Measurements from ENCODE around the gene COX4I1. TPM values are rescaled to one million over a fixed set of nuclear protein-coding genes. Genes with fewer than 3 reads are reported as not detected.

Gene COX4I1
- total RNA-seq, 2 donors from 2014 or later: 436 to 471 TPM

DNA sequence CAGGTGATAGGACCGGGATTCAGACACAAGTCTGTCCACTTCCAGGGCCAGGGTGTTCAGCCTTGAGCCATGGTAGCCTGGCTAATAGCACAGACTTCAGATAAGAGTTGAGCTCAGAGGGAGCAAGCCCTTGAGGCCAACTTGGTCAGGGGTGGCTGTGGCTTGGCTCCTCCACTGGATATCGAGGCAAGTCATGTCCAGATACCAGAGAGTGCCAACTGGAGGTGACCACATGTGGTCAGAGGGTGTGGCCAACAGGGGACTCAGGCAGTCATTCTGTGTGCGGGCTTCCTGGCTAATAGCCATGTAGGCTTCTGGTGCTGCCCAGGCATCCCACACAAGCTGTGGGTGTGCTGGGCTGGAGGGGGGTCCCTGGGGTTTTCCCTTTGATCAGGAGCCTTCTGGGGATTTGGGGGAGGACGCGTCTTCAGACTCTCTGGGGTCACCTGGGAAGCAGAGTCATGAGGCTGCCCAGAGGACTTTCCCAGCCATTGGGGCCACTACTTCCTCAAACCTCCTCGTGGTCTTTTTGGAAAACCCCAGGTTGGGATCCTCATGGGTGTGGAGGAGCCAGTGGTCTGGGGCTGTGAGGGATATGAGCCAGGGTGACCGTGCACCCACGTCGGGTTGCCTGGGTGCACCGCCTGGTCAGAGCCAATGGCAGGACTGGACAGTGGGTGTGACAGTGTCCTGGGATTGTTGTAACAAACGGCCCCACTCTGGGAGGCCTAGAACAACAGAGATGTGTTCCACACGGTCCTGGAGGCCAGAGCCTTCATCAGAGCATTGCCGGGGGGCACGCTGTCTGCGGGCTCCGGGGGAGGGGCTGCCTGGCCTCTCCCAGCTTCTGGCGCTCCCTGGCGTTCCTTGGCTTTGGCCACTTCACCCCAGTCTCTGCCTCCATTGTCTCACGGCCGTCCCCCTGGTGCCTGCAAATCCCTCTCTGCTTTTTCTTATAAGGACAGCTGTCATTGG lies 25.0 kb downstream of the COX4I1 start:
- TF ChIP-seq, protein P1, sequence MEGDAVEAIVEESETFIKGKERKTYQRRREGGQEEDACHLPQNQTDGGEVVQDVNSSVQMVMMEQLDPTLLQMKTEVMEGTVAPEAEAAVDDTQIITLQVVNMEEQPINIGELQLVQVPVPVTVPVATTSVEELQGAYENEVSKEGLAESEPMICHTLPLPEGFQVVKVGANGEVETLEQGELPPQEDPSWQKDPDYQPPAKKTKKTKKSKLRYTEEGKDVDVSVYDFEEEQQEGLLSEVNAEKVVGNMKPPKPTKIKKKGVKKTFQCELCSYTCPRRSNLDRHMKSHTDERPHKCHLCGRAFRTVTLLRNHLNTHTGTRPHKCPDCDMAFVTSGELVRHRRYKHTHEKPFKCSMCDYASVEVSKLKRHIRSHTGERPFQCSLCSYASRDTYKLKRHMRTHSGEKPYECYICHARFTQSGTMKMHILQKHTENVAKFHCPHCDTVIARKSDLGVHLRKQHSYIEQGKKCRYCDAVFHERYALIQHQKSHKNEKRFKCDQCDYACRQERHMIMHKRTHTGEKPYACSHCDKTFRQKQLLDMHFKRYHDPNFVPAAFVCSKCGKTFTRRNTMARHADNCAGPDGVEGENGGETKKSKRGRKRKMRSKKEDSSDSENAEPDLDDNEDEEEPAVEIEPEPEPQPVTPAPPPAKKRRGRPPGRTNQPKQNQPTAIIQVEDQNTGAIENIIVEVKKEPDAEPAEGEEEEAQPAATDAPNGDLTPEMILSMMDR (conservative IDR thresholded peaks at IDR 0.05): no peak

DNA sequence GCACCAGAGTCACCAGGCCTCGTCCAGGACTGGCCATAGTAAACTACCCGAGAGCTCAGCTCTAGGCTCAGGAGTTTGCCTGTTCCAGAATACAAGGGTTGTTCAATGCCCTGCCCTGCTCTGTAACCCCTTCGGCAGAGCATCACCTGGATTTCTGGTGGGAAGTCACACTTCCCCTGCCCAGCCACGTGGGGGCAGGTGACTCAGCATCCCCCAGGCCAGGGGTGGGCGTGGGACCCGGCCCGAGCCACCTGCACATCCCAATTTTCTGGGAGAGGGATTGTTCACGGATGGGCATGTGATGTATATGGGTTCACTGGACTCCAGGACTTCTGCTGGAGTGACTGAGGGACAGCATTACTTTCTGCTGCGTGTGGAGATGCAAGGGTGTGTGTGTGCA lies 25.8 kb downstream of the COX4I1 start:
- Histone ChIP-seq H3K27ac (ENCODE audit: low read depth, low read length) (no peak overlapping the region), H3K9ac (ENCODE audit: extremely low read depth, low read length, poor library complexity, severe bottlenecking) (no peak overlapping the region), H3K27me3 (ENCODE audit: control insufficient read depth, insufficient read depth, low read length, poor library complexity, severe bottlenecking) (peaks cover 9% of the 10 kb centered on the region), H3K9me3 (ENCODE audit: control insufficient read depth, low read length) (no peaks in the 10 kb centered on the region), H3K4me3 (ENCODE audit: low read length) (no peak overlapping the region), H3K4me1 (ENCODE audit: control insufficient read depth, insufficient read depth, low read length) (no peaks in the 10 kb centered on the region), H3K36me3 (ENCODE audit: control insufficient read depth, insufficient read depth, low read length) (no peaks in the 10 kb centered on the region)
- Mint-ChIP-seq H3K4me1 (no peaks in the 10 kb centered on the region), H3K9me3 (no peaks in the 10 kb centered on the region), H3K36me3 (ENCODE audit: low read depth) (no peaks in the 10 kb centered on the region), H3K27me3 (ENCODE audit: insufficient read depth) (peaks cover 10% of the 10 kb centered on the region), H3K27ac (no peak overlapping the region), H3K4me3 (no peak overlapping the region)
- 82 to 91% methylated on average over 6 to 9 of the region's 9 CpGs for WGBS, 2 experiments (ENCODE audit: insufficient coverage in 1 of 2, insufficient read length in 1 of 2)
- peak; percentile 61 for DNase-seq
- TF ChIP-seq, protein P1 (conservative IDR thresholded peaks at IDR 0.05): peak; percentile 69

More for the DNA sequence above, 25.0 kb downstream of the COX4I1 start:
- Mint-ChIP-seq H3K27ac (no peak overlapping the region), H3K36me3 (ENCODE audit: low read depth) (no peaks in the 10 kb centered on the region), H3K4me3 (no peak overlapping the region), H3K27me3 (ENCODE audit: insufficient read depth) (peaks cover 19% of the 10 kb centered on the region), H3K9me3 (no peaks in the 10 kb centered on the region), H3K4me1 (no peaks in the 10 kb centered on the region)
- Histone ChIP-seq H3K27ac (ENCODE audit: low read depth, low read length) (no peak overlapping the region), H3K36me3 (ENCODE audit: control insufficient read depth, insufficient read depth, low read length) (no peaks in the 10 kb centered on the region), H3K4me1 (ENCODE audit: control insufficient read depth, insufficient read depth, low read length) (no peaks in the 10 kb centered on the region), H3K27me3 (ENCODE audit: control insufficient read depth, insufficient read depth, low read length, poor library complexity, severe bottlenecking) (peaks cover 18% of the 10 kb centered on the region), H3K9ac (ENCODE audit: extremely low read depth, low read length, poor library complexity, severe bottlenecking) (no peak overlapping the region), H3K9me3 (ENCODE audit: control insufficient read depth, low read length) (no peaks in the 10 kb centered on the region), H3K4me3 (ENCODE audit: low read length) (no peak overlapping the region)
- DNase-seq: no peak
- 89 to 92% methylated on average over 15 to 20 of the region's 20 CpGs for WGBS, 2 experiments (ENCODE audit: insufficient coverage in 1 of 2, insufficient read length in 1 of 2)

DNA sequence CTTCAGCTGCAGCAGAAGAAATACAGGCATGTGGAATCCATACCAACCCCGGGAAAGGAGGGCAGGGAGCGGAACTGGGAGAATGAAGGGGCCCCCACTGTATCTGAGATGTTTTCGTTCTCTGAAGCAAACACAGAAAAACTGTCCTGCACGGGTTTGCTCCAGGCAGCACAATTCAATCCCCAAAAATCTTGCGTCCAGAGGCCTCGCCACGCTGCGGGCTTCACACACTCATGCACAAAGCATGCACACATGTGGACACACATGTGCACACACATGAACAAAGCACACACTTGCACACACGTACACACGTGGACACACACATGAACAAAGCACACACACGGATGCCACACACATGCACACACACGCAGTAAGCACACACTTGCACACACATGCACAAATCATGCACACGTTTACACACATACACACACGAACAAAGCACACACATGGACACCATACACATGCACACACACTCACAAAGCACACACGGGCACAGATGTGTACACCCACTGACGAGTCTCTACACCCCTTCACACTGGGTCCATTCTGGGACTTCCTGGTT lies 27.3 kb downstream of the COX4I1 start:
- Histone ChIP-seq H3K27ac (ENCODE audit: low read depth, low read length) (no peak overlapping the region), H3K9ac (ENCODE audit: extremely low read depth, low read length, poor library complexity, severe bottlenecking) (no peak overlapping the region), H3K36me3 (ENCODE audit: control insufficient read depth, insufficient read depth, low read length) (no peaks in the 10 kb centered on the region), H3K4me1 (ENCODE audit: control insufficient read depth, insufficient read depth, low read length) (no peaks in the 10 kb centered on the region), H3K4me3 (ENCODE audit: low read length) (no peak overlapping the region), H3K9me3 (ENCODE audit: control insufficient read depth, low read length) (no peaks in the 10 kb centered on the region), H3K27me3 (ENCODE audit: control insufficient read depth, insufficient read depth, low read length, poor library complexity, severe bottlenecking) (no peaks in the 10 kb centered on the region)
- Mint-ChIP-seq H3K4me1 (no peaks in the 10 kb centered on the region), H3K27ac (no peak overlapping the region), H3K27me3 (ENCODE audit: insufficient read depth) (peaks cover 4% of the 10 kb centered on the region), H3K36me3 (ENCODE audit: low read depth) (no peaks in the 10 kb centered on the region), H3K9me3 (peaks cover 3% of the 10 kb centered on the region), H3K4me3 (no peak overlapping the region)
- TF ChIP-seq, protein P1 (conservative IDR thresholded peaks at IDR 0.05): no peak
- 88 to 92% methylated on average over 11 to 16 of the region's 16 CpGs for WGBS, 2 experiments (ENCODE audit: insufficient coverage in 1 of 2, insufficient read length in 1 of 2)
- DNase-seq: no peak

Data from endodermal cell (in vitro differentiated cells).